ENCODE data around the gene JARID2. TPM values are rescaled to one million over a fixed set of nuclear protein-coding genes. Genes with fewer than 3 reads are reported as not detected.

Gene JARID2
- polyA plus RNA-seq, 1 experiment: 6.1 TPM

DNA sequence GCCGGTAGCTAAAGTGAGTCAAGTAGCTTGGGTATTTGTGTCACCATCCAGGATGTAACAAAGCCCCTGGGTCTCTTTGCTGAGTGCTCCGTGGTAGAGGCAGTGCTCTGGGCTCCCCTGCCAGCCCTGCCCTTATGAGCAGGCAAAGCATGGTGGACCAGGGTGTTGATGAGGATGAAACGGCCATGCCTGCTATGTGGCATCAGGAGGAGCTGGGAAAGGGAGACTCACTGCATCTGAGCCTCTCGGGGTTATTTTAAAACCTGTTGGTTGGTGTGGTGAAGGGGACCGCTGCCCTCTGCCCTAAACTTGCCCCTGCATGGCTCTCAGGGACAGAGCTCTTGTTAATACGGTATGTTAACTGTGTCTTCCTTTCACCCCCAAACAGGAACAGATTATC, 273.8 kb downstream of the JARID2 start:
- CTCF ChIA-PET: interaction anchor here (1.2 kb wide), 1 partner anchor 14 kb away, joined by 4 read pairs; no protein-coding TSS in a partner anchor
- Histone ChIP-seq H3K4me3 (ENCODE audit: low read depth, low read length) (no peak overlapping the region), H3K36me3 (ENCODE audit: control insufficient read depth, insufficient read depth, low read length) (peaks cover 36% of the 10 kb centered on the region), H3K27me3 (ENCODE audit: control insufficient read depth, insufficient read depth, low read length) (no peaks in the 10 kb centered on the region)
- no peak for DNase-seq (ENCODE audit: low read depth)
- POLR2A ChIA-PET: no interaction called here
- TF ChIP-seq CTCF (IDR thresholded peaks at IDR 0.05; ENCODE audit: insufficient read depth, low read depth, low read length): no peak

DNA sequence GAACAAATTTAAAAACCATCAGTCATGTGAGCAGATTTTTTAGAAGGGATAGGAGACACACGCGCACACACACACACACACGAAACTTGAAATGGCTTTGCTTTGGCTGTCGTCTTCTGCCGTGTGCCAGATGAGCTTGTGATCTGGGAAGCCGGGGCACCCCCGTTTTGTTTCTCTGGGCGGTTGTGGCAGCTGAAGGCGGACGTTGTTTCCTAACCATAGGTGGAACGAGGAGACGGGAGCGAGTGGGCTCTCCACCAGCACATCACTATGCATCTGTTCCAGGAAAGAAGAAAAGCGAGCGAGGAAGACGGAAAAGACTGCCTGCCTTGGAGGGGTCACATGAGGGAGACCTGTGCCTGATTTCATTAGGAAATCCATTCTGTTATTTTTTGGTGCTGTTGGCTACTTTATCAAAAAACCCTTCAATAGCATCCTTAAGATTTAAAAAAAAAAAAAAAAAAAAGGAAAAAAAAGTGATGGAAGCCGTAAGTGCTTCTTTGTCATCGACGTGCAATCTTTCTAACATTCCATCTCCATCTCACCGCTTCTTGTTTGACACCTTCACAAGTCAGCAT, 274.8 kb downstream of the JARID2 start:
- no peak for DNase-seq (ENCODE audit: low read depth)
- CTCF ChIA-PET: interaction anchor here (1.2 kb wide), 1 partner anchor 13 kb away, joined by 4 read pairs; no protein-coding TSS in a partner anchor
- Histone ChIP-seq H3K36me3 (ENCODE audit: control insufficient read depth, insufficient read depth, low read length) (peaks cover 36% of the 10 kb centered on the region), H3K4me3 (ENCODE audit: low read depth, low read length) (no peak overlapping the region), H3K27me3 (ENCODE audit: control insufficient read depth, insufficient read depth, low read length) (no peaks in the 10 kb centered on the region)
- POLR2A ChIA-PET: no interaction called here
- TF ChIP-seq CTCF (IDR thresholded peaks at IDR 0.05; ENCODE audit: insufficient read depth, low read depth, low read length): no peak

DNA sequence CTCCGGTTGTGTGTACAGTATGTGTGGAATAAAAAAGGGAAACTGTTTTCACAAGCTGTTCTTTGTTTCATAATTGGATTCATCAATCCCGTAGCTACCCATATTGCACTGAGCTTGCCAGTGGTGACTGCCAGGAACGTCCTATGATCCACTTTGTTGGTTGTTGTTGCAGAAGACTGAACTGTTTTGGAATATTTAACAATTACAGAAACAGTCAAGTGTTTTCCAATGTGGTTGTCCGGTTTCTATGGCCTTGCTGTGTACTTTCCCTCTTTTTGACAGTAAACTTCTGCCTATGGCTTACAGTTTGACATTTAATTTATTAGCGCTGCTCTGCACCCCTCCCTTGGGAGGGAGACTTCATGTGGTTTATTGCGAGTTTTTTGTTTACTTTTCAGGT, 275.7 kb downstream of the JARID2 start:
- no peak for DNase-seq (ENCODE audit: low read depth)
- POLR2A ChIA-PET: no interaction called here
- Histone ChIP-seq H3K27me3 (ENCODE audit: control insufficient read depth, insufficient read depth, low read length) (no peaks in the 10 kb centered on the region), H3K36me3 (ENCODE audit: control insufficient read depth, insufficient read depth, low read length) (peaks cover 33% of the 10 kb centered on the region), H3K4me3 (ENCODE audit: low read depth, low read length) (no peak overlapping the region)
- CTCF ChIA-PET: no interaction called here
- TF ChIP-seq CTCF (IDR thresholded peaks at IDR 0.05; ENCODE audit: insufficient read depth, low read depth, low read length): no peak

DNA sequence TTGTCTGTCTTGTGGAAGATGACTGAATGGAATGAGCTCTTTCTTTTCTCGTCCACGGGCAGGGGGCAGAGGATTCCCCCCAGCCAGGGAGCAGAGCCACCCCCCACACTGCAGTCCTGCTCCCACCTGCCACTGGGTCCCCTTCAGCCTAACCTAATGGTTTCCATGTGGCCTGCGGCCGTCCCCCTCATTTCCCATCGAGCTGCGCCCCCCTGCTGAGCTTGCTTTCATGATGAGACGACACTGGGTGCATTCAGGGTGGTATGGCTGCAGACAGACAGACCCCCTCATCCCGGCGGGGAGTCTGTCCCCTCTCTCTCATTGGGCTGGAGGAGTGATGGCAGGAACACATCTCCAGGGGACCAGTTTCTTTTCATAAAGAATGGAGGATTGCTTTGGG, 276.2 kb downstream of the JARID2 start:
- ChIA-PET CTCF (interaction anchor here (0.6 kb wide), 1 partner anchor 16 kb away, joined by 3 read pairs; no protein-coding TSS in a partner anchor), POLR2A (no interaction called here)
- Histone ChIP-seq H3K36me3 (ENCODE audit: control insufficient read depth, insufficient read depth, low read length) (peaks cover 30% of the 10 kb centered on the region), H3K27me3 (ENCODE audit: control insufficient read depth, insufficient read depth, low read length) (no peaks in the 10 kb centered on the region), H3K4me3 (ENCODE audit: low read depth, low read length) (no peak overlapping the region)
- no peak for TF ChIP-seq CTCF (IDR thresholded peaks at IDR 0.05; ENCODE audit: insufficient read depth, low read depth, low read length)
- no peak for DNase-seq (ENCODE audit: low read depth)

DNA sequence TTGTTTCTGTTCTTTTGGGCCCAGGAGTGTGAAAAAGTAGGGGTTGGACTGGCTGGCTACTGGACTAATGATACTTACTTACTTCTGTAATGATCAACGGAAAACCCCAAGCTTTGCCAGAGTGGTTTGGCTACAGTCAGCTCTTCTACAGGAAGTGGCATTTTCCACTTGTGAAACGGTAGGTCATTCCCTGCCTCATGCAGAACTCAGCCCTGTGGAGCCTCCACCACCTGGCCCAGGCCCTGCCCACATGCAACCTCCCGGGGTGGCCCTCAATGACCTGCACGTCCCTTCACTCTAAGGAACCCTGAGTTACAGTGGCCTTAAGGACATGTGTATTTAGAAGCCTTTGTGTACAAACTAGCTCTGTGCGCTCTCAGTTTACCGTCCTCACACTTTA, 276.6 kb downstream of the JARID2 start:
- ChIA-PET CTCF (interaction anchor here (0.6 kb wide), 1 partner anchor 16 kb away, joined by 3 read pairs; no protein-coding TSS in a partner anchor), POLR2A (no interaction called here)
- H3K4me3 ChIP-seq (ENCODE audit: low read depth, low read length): no peak overlapping the region
- no peaks in the 10 kb centered on the region for H3K27me3 ChIP-seq (ENCODE audit: control insufficient read depth, insufficient read depth, low read length)
- no peak for TF ChIP-seq CTCF (IDR thresholded peaks at IDR 0.05; ENCODE audit: insufficient read depth, low read depth, low read length)
- H3K36me3 ChIP-seq (ENCODE audit: control insufficient read depth, insufficient read depth, low read length): peaks cover 27% of the 10 kb centered on the region
- no peak for DNase-seq (ENCODE audit: low read depth)
